Measurements from ENCODE around the gene CCDC88A.
"Not testable (repeated sequence)": the region's sequence is repeated elsewhere in the genome, so short reads cannot be mapped to it uniquely, and the experiment has no call there.

Gene CCDC88A

GRCh38 chr2:55282110-55282917 lies 137.3 kb downstream of the CCDC88A start:
- DNase-seq, result peak; percentile 83 to 92

- not testable (repeated sequence) for DNase-seq
Measured at GRCh38 chr2:55280851-55281546, 138.7 kb downstream of the CCDC88A start.

- not testable (repeated sequence) for DNase-seq
Measured at GRCh38 chr2:55279859-55280424, 139.7 kb downstream of the CCDC88A start.

- not testable (repeated sequence) for DNase-seq
Measured at GRCh38 chr2:55279214-55279835, 140.3 kb downstream of the CCDC88A start.

- DNase-seq, result no peak
Measured at GRCh38 chr2:55277310-55277709, 142.3 kb downstream of the CCDC88A start.

GRCh38 chr2:55274346-55274745 lies 145.3 kb downstream of the CCDC88A start:
- DNase-seq, result not testable (repeated sequence)

- no peak for DNase-seq
Measured at GRCh38 chr2:55269645-55269990, 150.0 kb downstream of the CCDC88A start.

GRCh38 chr2:55268907-55269644 lies 150.6 kb downstream of the CCDC88A start, which contains the start of gene MTIF2:
Gene MTIF2 (minus strand): TSS chr2:55269231. CDS start chr2:55263858, 5,373 bp downstream.
- peak; percentile 96 for DNase-seq

- DNase-seq, result peak; percentile 24
Measured at GRCh38 chr2:55268288-55268906, 151.3 kb downstream of the CCDC88A start.

GRCh38 chr2:55259586-55259985 lies 160.1 kb downstream of the CCDC88A start:
- DNase-seq, result not testable (repeated sequence)

- no peak for DNase-seq
Measured at GRCh38 chr2:55252832-55253231, 166.8 kb downstream of the CCDC88A start.

- no peak for DNase-seq
Measured at GRCh38 chr2:55247025-55247424, 172.6 kb downstream of the CCDC88A start.

GRCh38 chr2:55245411-55245810 lies 174.2 kb downstream of the CCDC88A start:
- no peak for DNase-seq

- no peak for DNase-seq
Measured at GRCh38 chr2:55242617-55243016, 177.0 kb downstream of the CCDC88A start.

GRCh38 chr2:55241582-55241981 lies 178.1 kb downstream of the CCDC88A start:
- DNase-seq, result not testable (repeated sequence)

GRCh38 chr2:55239656-55240222 lies 179.9 kb downstream of the CCDC88A start:
- no peak for DNase-seq

Measured in inflammatory macrophage (primary cell).